Activated CD8-positive, alpha-beta memory T cell treated with anti-CD3 and anti-CD28 coated beads, Interleukin-2, amount 50 U/mL, for 1 hour (primary cell): ENCODE measurements around the gene RAB26.

Source experiments
- DNase-seq: peaks from one replicate; pipeline ENCODE4 v3.0.0-alpha.2; 2020; ENCODE audit errors: extremely low read depth

Gene RAB26

DNA sequence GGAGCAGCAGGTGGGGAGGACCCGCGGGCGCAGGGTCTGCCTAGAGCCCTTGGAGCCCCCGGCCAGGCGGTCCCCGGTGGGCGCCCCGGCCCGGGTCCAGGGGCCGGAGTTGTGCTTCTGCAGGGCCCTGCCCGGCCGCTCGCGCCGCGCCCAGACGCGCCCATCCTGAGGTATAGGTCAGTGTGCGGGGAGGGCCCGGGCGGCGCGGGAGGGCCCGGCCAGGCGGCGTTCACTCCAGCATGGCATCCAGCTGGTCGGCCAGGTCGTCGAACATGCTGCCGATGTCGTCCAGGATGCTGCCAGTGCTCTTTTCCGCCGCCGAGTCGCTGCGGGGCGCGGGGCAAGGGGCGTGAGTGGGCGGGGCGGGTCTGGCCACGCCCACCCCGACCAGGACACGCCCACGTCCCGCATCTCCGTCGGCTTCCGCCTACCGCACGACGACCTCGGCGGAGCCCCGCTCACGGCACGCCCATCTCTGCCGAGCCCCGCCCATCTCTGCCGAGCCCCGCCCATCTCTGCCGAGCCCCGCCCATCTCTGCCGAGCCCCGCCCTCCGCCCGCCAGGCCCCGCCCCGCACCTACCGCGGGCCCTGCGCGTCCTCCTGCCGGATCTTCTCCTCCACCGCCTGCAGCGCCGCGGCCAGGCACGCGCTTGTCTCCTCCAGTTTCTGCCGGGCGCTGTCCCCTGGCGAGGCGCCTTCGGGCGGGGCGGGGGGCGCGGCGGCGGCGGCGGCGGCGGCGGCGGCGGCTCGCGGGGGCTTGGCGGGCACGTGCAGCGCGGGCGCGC, 30.1 kb downstream of the RAB26 start:
- DNase-seq = no peak

DNA sequence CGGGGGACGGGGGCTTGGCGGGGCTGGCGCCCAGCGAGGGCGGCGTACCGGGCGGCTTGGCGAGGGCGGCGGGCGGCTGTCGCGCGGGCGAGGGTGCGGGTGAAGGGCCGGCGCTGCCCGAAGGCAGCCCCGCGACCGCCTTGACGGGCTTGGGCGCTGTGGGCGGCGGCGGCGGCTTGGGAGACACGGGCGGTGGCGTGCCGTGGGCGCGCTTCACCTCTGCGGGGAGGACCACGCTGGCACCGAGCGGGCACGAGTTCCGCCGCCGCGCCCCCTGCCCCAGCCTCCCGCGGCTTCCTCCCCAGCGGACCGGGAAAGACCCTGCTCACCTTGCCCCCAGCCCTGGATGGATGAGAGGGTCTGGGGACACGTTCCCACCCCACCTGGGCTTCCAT, 30.7 kb downstream of the RAB26 start:
- DNase-seq = no peak

DNA sequence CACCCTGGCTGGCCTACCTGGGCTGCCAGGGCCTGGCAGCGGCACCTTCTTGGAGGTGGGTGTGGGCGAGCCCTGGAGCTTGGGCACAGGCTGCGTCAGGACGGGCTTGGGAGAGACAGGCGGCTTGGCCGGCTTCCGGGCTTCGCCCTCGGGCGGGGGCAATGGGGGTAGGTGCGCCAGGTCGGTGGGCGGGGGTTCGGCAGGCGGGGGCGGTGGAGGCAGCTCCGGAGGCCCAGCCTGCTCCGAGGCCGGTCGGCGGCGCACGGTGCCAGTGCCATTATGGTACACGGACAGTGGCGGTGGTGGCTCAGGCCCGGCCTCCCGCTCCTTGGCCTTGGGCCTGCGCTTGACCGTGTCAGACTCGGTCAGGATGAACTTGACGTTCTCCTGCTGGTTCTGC, 31.2 kb downstream of the RAB26 start:
- DNase-seq = no peak

GRCh38 chr16:2180461-2180860, 32.0 kb downstream of the RAB26 start:
- no peak for DNase-seq

DNA sequence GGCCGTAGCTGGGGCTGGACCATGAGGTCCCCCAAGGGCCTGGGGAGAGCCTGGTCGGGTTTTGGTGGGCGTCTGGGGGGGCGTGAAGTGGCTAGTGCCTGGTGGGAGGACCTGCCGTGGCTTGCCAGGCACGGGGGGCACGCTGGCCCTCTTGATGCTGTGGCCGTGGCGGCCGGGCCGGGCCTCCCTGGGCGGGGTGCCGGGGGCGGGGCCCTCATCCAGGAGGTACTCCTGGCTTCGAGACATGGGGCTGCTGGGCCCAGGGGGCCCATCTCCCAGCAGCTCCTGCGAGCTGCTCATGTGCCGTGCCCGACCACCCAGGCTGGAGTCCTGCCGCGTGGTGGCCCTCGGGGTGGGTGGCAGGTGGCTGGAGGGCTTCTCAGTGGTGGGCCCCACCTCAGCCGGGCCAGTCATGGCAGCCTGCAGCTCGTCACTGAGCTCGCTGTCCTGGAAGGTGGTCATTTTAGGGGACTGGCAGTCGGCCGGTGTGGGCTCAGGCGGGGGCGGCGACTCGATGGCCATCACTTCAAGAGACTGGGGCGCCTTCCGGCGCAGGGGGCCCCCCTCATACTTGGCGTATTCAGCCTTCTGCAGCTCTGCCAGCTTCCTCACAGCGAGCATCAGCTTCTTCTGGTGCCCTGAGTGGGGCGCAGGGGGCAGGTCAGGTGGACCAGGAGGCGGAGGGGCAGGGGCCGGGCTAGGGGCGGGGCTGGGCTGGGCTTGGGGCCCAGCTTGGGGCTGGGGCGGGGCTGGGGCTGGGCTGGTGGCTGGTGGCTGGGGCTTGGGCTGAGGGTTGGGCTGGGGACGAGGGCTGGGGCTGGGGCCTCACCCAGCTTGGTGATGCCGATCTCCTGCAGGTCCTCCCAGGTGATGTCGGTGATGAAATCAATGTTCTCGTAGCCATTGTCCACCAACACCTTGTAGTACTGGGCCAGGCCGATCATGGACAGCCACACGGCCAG, 32.8 kb downstream of the RAB26 start:
- DNase-seq = no peak

- DNase-seq = no peak
Measured at GRCh38 chr16:2181952-2182351, 33.5 kb downstream of the RAB26 start.

DNA sequence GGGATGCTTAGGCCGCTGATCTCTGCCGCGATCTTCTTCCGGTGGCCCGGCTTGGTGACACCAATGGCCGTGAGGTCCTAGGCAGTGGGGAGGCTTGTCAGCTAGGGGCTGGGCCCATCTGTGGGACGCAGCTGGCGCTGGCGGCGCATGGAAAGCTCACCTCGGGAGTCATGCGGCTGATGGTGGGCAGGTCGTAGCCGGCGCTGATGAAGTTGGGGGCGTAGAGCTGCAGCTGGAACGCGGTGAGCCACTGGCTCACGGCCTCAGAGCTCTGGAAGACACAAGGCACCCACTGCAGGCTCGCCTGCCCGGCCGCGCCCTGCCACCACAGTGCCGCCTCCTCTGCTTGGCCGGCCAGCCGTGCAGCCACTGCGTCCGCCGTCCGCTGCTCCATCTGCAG, 35.2 kb downstream of the RAB26 start:
- DNase-seq = no peak

DNA sequence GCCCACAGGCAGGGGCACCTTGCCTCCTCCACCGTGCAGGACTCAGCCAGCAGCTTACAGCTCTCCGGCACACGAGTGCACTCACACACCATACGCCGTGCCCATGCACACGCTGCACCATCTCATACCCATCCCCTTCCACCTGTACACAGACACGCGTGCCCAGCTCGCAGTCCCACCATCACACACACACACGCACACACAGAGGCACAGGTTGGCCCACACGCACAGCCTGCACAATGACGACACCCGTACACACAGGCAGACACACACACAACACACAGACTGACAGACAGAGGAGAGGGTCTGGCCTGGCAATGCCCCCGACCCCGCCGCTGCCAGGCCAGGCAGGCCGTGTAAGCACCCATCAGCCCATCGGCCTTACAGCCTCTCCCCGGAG, 35.9 kb downstream of the RAB26 start:
- no peak for DNase-seq

GRCh38 chr16:2184962-2185361, 36.5 kb downstream of the RAB26 start:
- no peak for DNase-seq

GRCh38 chr16:2186064-2186463, 37.6 kb downstream of the RAB26 start:
- no peak for DNase-seq

DNA sequence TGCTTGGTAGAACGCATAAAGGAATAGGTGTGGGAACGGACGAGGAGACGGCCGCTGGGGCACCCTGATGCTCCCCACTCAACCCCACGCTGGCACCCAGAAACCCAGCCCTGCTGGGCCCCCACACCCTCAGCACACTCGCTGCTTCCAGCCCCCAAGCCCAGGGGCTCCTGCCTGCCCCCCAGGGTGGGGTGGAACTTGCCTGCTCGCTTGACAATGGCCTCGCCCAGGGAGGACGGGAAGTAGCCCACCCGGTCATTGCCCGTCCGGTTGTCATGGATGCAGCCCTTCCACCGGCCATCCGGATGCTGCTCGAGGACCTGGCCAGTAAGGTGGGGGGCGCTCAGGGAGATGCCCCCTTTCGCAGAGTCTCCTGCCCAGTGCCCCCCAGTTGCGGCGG, 38.1 kb downstream of the RAB26 start:
- DNase-seq = no peak

DNA sequence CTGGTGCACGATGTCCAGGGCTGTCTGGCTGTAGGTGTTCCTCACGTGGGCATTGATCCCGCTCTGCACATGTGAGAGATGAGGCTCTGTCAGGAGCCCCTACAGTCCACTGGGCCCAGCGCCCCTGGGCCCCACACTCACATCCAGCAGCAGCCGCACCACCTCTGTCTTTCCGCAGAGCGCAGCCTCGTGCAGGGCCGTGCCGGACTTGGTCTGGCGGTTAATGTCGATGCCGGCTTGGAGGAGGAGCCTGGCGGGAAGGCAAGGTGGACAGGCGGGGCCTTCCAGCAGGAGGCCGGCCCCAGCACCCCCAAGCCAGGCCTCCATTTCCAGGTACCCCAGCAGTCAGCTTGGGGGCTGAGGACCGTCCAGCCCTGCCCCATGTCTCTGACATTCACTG, 38.8 kb downstream of the RAB26 start:
- no peak for DNase-seq

- DNase-seq = no peak
Measured at GRCh38 chr16:2188395-2188794, 40.0 kb downstream of the RAB26 start.

DNA sequence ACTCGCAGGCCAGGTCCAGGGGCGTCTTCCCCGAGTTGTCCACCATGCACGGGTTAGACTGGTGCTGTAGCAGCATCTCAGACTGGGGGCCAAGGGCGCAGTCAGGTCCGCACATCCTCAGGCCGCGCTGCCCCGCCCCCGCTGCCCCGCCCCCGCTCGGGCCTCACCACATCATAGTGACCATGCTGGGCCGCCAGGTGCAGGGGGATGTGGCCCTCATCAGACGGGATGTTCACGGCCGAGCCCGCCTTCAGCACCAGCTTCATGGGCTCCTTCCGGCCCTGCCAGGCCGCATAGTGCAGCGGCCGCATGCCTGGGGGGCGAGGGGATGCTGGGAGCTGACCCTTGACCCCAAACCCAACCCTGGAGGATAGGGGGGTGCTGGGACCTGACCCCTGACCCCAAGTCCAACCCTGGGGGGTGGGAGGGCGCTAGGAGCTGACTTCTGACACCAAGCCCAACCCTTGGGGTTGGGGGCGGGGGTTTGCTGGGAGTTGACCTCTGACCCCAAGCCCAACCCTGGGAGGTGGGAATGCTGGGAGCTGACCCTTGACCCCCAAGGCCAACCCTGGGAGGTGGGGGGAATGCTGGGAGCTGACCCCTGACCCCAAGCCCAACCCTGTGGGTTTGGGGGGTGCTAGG, 40.9 kb downstream of the RAB26 start:
- no peak for DNase-seq

- no peak for DNase-seq
Measured at GRCh38 chr16:2190002-2190658, 41.7 kb downstream of the RAB26 start.

GRCh38 chr16:2190659-2191445, 42.4 kb downstream of the RAB26 start:
- no peak for DNase-seq

DNA sequence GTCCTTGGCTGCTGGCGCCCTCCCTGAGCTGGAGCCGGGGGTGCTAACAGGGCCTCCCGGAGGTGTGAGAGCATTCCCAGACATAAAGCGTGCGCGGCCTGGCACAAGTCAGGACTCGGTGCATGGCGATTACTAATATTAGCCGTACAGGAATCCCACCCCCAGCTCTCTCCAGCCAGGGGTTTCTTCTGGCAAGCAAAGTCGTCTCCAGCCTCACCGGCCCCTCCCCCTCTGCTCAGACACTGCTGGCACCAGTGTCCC, 43.0 kb downstream of the RAB26 start:
- no peak for DNase-seq

- no peak for DNase-seq
Measured at GRCh38 chr16:2194166-2194834, 45.9 kb downstream of the RAB26 start.

GRCh38 chr16:2194852-2195321, 46.5 kb downstream of the RAB26 start:
- DNase-seq = peak; percentile 25

DNA sequence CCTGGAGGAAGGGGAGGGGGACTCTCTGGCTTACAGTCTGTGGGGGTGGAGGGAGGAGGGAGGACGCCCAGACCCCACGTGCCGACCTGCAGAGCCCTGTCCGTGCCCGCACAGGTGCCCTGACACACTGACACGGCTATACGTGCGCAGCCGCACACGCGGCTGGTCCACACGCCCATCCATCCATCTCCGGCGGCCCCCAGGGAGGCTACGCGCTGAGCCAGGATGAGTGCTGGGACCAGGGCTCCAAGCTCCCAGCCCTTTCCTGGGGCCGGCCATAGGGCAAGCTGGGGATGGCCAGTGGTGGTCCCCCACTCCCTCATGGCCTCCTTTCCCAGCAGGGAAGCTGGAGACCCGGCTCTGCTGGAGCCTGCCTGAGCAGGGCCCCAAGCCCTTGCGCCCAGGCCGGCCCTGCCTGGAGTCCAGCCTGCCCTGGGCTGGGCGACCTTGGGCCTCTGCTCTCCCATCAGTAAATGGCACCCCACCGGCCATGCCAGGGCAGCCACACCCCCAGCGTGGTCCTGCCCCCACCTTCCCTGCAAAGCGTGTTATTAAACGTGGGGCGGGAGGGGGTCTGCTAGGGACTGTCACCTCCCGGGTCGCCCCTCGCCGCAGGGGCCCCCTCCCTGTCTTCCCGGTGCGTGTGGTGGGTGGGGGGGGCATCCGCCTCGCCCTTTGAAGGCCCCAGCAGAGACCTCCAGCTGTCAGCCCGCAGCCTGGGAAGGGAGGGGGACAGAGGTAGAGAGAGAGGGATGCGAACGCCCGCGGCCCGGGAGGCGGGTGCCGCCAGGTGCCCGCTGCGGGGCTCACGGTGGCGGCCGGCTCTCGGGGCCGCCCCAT, 47.1 kb downstream of the RAB26 start:
- no peak for DNase-seq
